Measurements from ENCODE around the gene SLC12A2. TPM values are rescaled to one million over a fixed set of nuclear protein-coding genes. Genes with fewer than 3 reads are reported as not detected.

Gene SLC12A2
- total and polyA plus RNA-seq, 2 of the 4 experiments (the other 2 are of a cell fraction) = 5.6 to 30.3 TPM

- Histone ChIP-seq H3K27ac (ENCODE audit: insufficient read depth, low read length) (no peak overlapping the region), H2BK15ac (ENCODE audit: low read depth, low read length) (no peak overlapping the region), H2AFZ (replicated peaks; ENCODE audit: low read length, poor library complexity) (no peak overlapping the region), H4K91ac (ENCODE audit: insufficient read depth, low read depth, low read length) (no peak overlapping the region), H2BK5ac (ENCODE audit: low read depth, low read length, poor library complexity, severe bottlenecking) (no peak overlapping the region), H3K23ac (ENCODE audit: low read depth, low read length) (no peak overlapping the region), H2BK20ac (ENCODE audit: low read depth, low read length) (no peak overlapping the region), H3K9me3 (ENCODE audit: control insufficient read depth, insufficient read depth, low read length) (no peaks in the 10 kb centered on the region), H3K14ac (replicated peaks; ENCODE audit: low read depth, low read length) (no peak overlapping the region), H4K5ac (ENCODE audit: low read depth, low read length) (no peak overlapping the region), H3K18ac (ENCODE audit: low read depth, low read length) (no peak overlapping the region), H3K4me1 (ENCODE audit: control insufficient read depth, insufficient read depth, low read length) (peaks cover under 1% of the 10 kb centered on the region; the same call in 1 of the 2 replicates), H3K9me1 (ENCODE audit: insufficient read depth, low read length) (no peaks in the 10 kb centered on the region), H3K9ac (ENCODE audit: low read depth, low read length) (no peak overlapping the region), H3K36me3 (ENCODE audit: control insufficient read depth, insufficient read depth, low read length) (no peaks in the 10 kb centered on the region), H3K27me3 (ENCODE audit: control insufficient read depth, insufficient read depth, low read length) (no peaks in the 10 kb centered on the region), H3K56ac (ENCODE audit: extremely low read depth, insufficient read depth, low read length) (no peak overlapping the region), H3K4ac (ENCODE audit: low read depth, low read length) (no peak overlapping the region), H3K4me2 (ENCODE audit: low read depth, low read length) (no peak overlapping the region), H4K8ac (ENCODE audit: low read depth in 2 of 2, low read length in 2 of 2) (no peak overlapping the region), H2BK120ac (ENCODE audit: low read depth, low read length) (no peak overlapping the region), H3K79me1 (ENCODE audit: low read depth in 1 of 2, low read length in 2 of 2) (no peaks in the 10 kb centered on the region), H2AK9ac (replicated peaks; ENCODE audit: low read depth, low read length, poor library complexity) (no peak overlapping the region), H4K20me1 (ENCODE audit: insufficient read depth, low read length) (no peaks in the 10 kb centered on the region), H2AK5ac (ENCODE audit: low read depth, low read length) (no peak overlapping the region), H3K4me3 (ENCODE audit: insufficient read depth, low read depth, low read length) (no peak overlapping the region)
- DNase-seq (no peak), ATAC-seq (ENCODE audit: low read depth) (no peak)
- in situ Hi-C loops (cut with MboI; ENCODE audit: low sequenced_read_pairs) (loop anchor here (5.0 kb wide), 1 partner anchor 290 kb away; no protein-coding TSS in a partner anchor), dilution Hi-C loops (cut with HindIII; ENCODE audit: low sequenced_read_pairs, unreplicated experiment) (no loop called here), intact Hi-C loops (cut with micrococcal nuclease) (loop anchor here (5.0 kb wide), 3 partner anchors 50 to 1555 kb away; no protein-coding TSS in a partner anchor)
- POLR2A ChIA-PET (ENCODE audit: unreplicated experiment) = no interaction called here
- WGBS, 2 experiments (ENCODE audit: extremely low coverage in 2 of 2, insufficient read length in 1 of 2) = 60% methylated on average over 1 of the region's 5 CpGs; no CpG with 5 or more reads in 1 of the 2 experiments
- TF ChIP-seq POLR2A (IDR thresholded peaks at IDR 0.05; ENCODE audit: low read depth, low read length) = no peak
- no peak for TF ChIP-seq SMC3 (IDR thresholded peaks at IDR 0.05; ENCODE audit: low read depth, low read length)
- TF ChIP-seq CHD1 (IDR thresholded peaks at IDR 0.05; ENCODE audit: low read depth, low read length) = no peak
- no peak for TF ChIP-seq CEBPB (IDR thresholded peaks at IDR 0.05; ENCODE audit: low read depth, low read length)
- no peak for TF ChIP-seq FOS (IDR thresholded peaks at IDR 0.05; ENCODE audit: low read depth, low read length)
- no peak for TF ChIP-seq MAFK (IDR thresholded peaks at IDR 0.05; ENCODE audit: low read depth, low read length)
- no peak for TF ChIP-seq MXI1 (IDR thresholded peaks at IDR 0.05; ENCODE audit: borderline replicate concordance, low read depth, low read length)
- no peak for TF ChIP-seq ELK1 (IDR thresholded peaks at IDR 0.05; ENCODE audit: borderline replicate concordance, low read depth, low read length)
- TF ChIP-seq CTCF (conservative IDR thresholded peaks at IDR 0.05; ENCODE audit: low read depth, low read length) = no peak
- no peak for TF ChIP-seq USF2 (IDR thresholded peaks at IDR 0.05; ENCODE audit: low read depth, low read length)
- TF ChIP-seq MAZ (IDR thresholded peaks at IDR 0.05; ENCODE audit: borderline replicate concordance, low read depth, low read length) = no peak
- no peak for TF ChIP-seq RAD21 (IDR thresholded peaks at IDR 0.05; ENCODE audit: low read length)
- TF ChIP-seq RFX5 (IDR thresholded peaks at IDR 0.05; ENCODE audit: low read depth, low read length) = no peak
- no peak for TF ChIP-seq NFE2L2 (IDR thresholded peaks at IDR 0.05; ENCODE audit: low read depth, low read length)
- CTCF ChIA-PET = no interaction called here
- BruUV-seq (replicated peaks) = no TSS peak
Measured at GRCh38 chr5:128212191-128212806, 128.7 kb downstream of the SLC12A2 start.

All from IMR-90 (cell line).